Measurements from ENCODE around the gene TRIM72.
"Not testable (repeated sequence)": the region's sequence is repeated elsewhere in the genome, so short reads cannot be mapped to it uniquely, and the experiment has no call there.

TRIM72 gene

GRCh38 chr16:31216422-31217135 lies 2.7 kb downstream of the TRIM72 start, which contains the start of gene PYDC1:
Gene PYDC1, minus strand, starts transcription at chr16:31217135. Its CDS starts 107 bp downstream, at chr16:31217028.
- FAIRE-seq, result no peak

GRCh38 chr16:31217136-31217530 lies 3.2 kb downstream of the TRIM72 start:
- FAIRE-seq, result no peak

- FAIRE-seq, result no peak
Measured at GRCh38 chr16:31219154-31219741, 5.3 kb downstream of the TRIM72 start.

- no peak for FAIRE-seq
Measured at GRCh38 chr16:31221357-31222160, 7.6 kb downstream of the TRIM72 start.

- no peak for FAIRE-seq
Measured at GRCh38 chr16:31223044-31223443, 9.1 kb downstream of the TRIM72 start.

- no peak for FAIRE-seq
Measured at GRCh38 chr16:31224092-31224955, 10.4 kb downstream of the TRIM72 start.

- FAIRE-seq, result no peak
Measured at GRCh38 chr16:31225193-31225592, 11.3 kb downstream of the TRIM72 start.

- FAIRE-seq, result no peak
Measured at GRCh38 chr16:31228206-31228605, 14.3 kb downstream of the TRIM72 start.

- no peak for FAIRE-seq
Measured at GRCh38 chr16:31229501-31229900, 15.6 kb downstream of the TRIM72 start.

GRCh38 chr16:31238041-31238440 lies 24.1 kb downstream of the TRIM72 start:
- no peak for FAIRE-seq

GRCh38 chr16:31242206-31242605 lies 28.3 kb downstream of the TRIM72 start:
- FAIRE-seq, result no peak

GRCh38 chr16:31243734-31244670 lies 30.1 kb downstream of the TRIM72 start:
- no peak for FAIRE-seq

- FAIRE-seq, result not testable (repeated sequence)
Measured at GRCh38 chr16:31245598-31245997, 31.7 kb downstream of the TRIM72 start.

- FAIRE-seq, result no peak
Measured at GRCh38 chr16:31246296-31246695, 32.4 kb downstream of the TRIM72 start.

- no peak for FAIRE-seq
Measured at GRCh38 chr16:31248344-31248743, 34.4 kb downstream of the TRIM72 start.

- FAIRE-seq, result no peak
Measured at GRCh38 chr16:31250782-31251384, 37.0 kb downstream of the TRIM72 start.

GRCh38 chr16:31251435-31251834 lies 37.5 kb downstream of the TRIM72 start:
- no peak for FAIRE-seq

GRCh38 chr16:31253642-31254045 lies 39.7 kb downstream of the TRIM72 start:
- no peak for FAIRE-seq

- FAIRE-seq, result no peak
Measured at GRCh38 chr16:31256466-31256865, 42.5 kb downstream of the TRIM72 start.

- no peak for FAIRE-seq
Measured at GRCh38 chr16:31258366-31258765, 44.4 kb downstream of the TRIM72 start.

Measured in A204.1 (cell line).